K562 (cell line): Measurements from ENCODE around the gene COX6A2. TPM values are rescaled to one million over a fixed set of nuclear protein-coding genes. Genes with fewer than 3 reads are reported as not detected.

Experiments used
- ATAC-seq: fragments of 200-7000 bp; cut with Tn5 transposase; 3 replicates; pipeline ENCODE4 v1.9.1; 2020; ENCODE audit warnings: moderate library complexity
- BruUV-seq: library from RNA; stranded (reverse); fragments of 400-500 nt; replicated peaks from 2 replicates; lab custom pipeline; 2021; lab: Mats Ljungman, UMichigan
- CTCF ChIA-PET: fragments of 300-600 bp; formaldehyde crosslinking; extraction: SDS; loops from one replicate; lab custom pipeline; 2021; ENCODE audit warnings: low intra/inter-chr PET ratio; lab: Yijun Ruan, JAX
- POLR2A ChIA-PET: fragments of 300-600, 350-650 bp; sonication (Branson Sonifier 250); formaldehyde crosslinking; extraction: SDS; loops from one replicate; lab custom pipeline; 2021; ENCODE audit warnings: antibody characterized with exemption, inconsistent platforms; lab: Yijun Ruan, JAX
- DNase-seq, 4 experiments: peaks; one replicate each; pipeline versions ENCODE4 v3.0.0 to v3.0.0-alpha.2; 2011 to 2018; ENCODE audit warnings: low spot score in 3 of 4, mixed read lengths in 3 of 4; ENCODE audit errors: extremely low read depth in 1 of 4
- FAIRE-seq: peaks from 2 replicates; lab custom pipeline; 2011; peaks lifted over from hg19 to GRCh38; lab: Jason Lieb, UNC
- H2AFZ ChIP-seq: 2 replicates; pipeline ENCODE4 v1.6.0; 2011; ENCODE audit warnings: low read depth, low read length, control low read depth, inconsistent platforms
- H3K27ac ChIP-seq: fragments of 200-600 bp; 3 replicates; pipeline ENCODE4 v1.8.0; 2011; ENCODE audit warnings: low read depth, mild to moderate bottlenecking, control low read depth, inconsistent platforms, low read length, moderate library complexity, mixed read lengths; ENCODE audit errors: extremely low read depth
- H3K27me3 ChIP-seq, 2 experiments: fragments of 300-600 bp in 1 of 2; 2 replicates in 1 of 2; 3 replicates in 1 of 2; pipeline versions ENCODE4 v1.6.0 to v1.8.0; 2011; ENCODE audit warnings: inconsistent platforms in 2 of 2, low read length in 2 of 2, mild to moderate bottlenecking in 1 of 2, mixed read lengths in 1 of 2, moderate library complexity in 1 of 2; ENCODE audit not compliant: control insufficient read depth in 2 of 2, insufficient read depth in 2 of 2
- H3K36me3 ChIP-seq: fragments of 300-600 bp; 3 replicates; pipeline ENCODE4 v1.8.0; 2011; ENCODE audit warnings: mild to moderate bottlenecking, low read length, inconsistent platforms; ENCODE audit not compliant: control insufficient read depth, insufficient read depth
- H3K4me1 ChIP-seq, 2 experiments: fragments of 200-600 bp in 1 of 2; replicated peaks in 1 of 2; 2 replicates in 1 of 2; 3 replicates in 1 of 2; pipeline versions ENCODE4 v1.5.1 to v1.8.0; 2011; ENCODE audit warnings: inconsistent platforms in 2 of 2, low read length in 2 of 2, mild to moderate bottlenecking in 1 of 2, mixed read lengths in 1 of 2, moderate library complexity in 1 of 2; ENCODE audit not compliant: control insufficient read depth in 2 of 2, insufficient read depth in 2 of 2
- H3K4me2 ChIP-seq: 2 replicates; pipeline ENCODE4 v1.6.1; 2011; ENCODE audit warnings: low read length, control low read depth, inconsistent platforms, mixed read lengths; ENCODE audit not compliant: insufficient read depth
- H3K4me3 ChIP-seq: fragments of 200-600 bp; sonication (generic), shearing (Covaris generic); 2 replicates; pipeline ENCODE4 v1.5.1; 2016; ENCODE audit warnings: control low read depth, inconsistent platforms
- H3K79me2 ChIP-seq: fragments of 200-600 bp; 3 replicates; pipeline ENCODE4 v1.8.0; 2011; ENCODE audit warnings: low read length, inconsistent platforms; ENCODE audit not compliant: control insufficient read depth, insufficient read depth
- H3K9ac ChIP-seq, 2 experiments: 2 replicates each; pipeline versions ENCODE4 v1.6.0 to v1.6.1; 2011; ENCODE audit warnings: low read depth in 2 of 2, low read length in 2 of 2, control low read depth in 1 of 2, inconsistent platforms in 1 of 2, mild to moderate bottlenecking in 1 of 2, mixed read lengths in 1 of 2; ENCODE audit not compliant: insufficient read depth in 1 of 2
- H3K9me1 ChIP-seq: one replicate; pipeline ENCODE4 v1.6.0; 2011; ENCODE audit warnings: inconsistent platforms, mild to moderate bottlenecking, low read length, moderate library complexity; ENCODE audit not compliant: control insufficient read depth, insufficient read depth
- H3K9me3 ChIP-seq: replicated peaks from 2 replicates; pipeline ENCODE4 v1.5.1; 2011; ENCODE audit warnings: low read depth, low read length, inconsistent platforms; ENCODE audit not compliant: control insufficient read depth, insufficient read depth
- H4K20me1 ChIP-seq: replicated peaks from 2 replicates; pipeline ENCODE4 v1.6.1; 2011; ENCODE audit warnings: low read length, inconsistent platforms, mixed read lengths; ENCODE audit not compliant: control insufficient read depth, insufficient read depth
- HSF4 ChIP-seq: fragments of 250-450 bp; sonication (Bioruptor Pico); IDR thresholded peaks from 2 replicates; pipeline ENCODE4 v2.1.2; 2022; ENCODE audit warnings: mild to moderate bottlenecking, moderate library complexity, borderline replicate concordance
- KAT7 ChIP-seq: sonication (generic); formaldehyde crosslinking; IDR thresholded peaks from 2 replicates; pipeline ENCODE4 v1.8.0; 2022; ENCODE audit warnings: missing genetic modification reagents, mild to moderate bottlenecking, borderline replicate concordance
- KDM1A ChIP-seq, 2 experiments: fragments of 450-650 bp; IDR thresholded peaks; 2 replicates each; pipeline ENCODE4 v1.6.1; 2016; ENCODE audit warnings: mild to moderate bottlenecking in 2 of 2
- MTA3 ChIP-seq: fragments of 450-650 bp; formaldehyde crosslinking; IDR thresholded peaks from 2 replicates; pipeline ENCODE4 v1.6.1; 2017; ENCODE audit warnings: mild to moderate bottlenecking, borderline replicate concordance
- TGIF2 ChIP-seq: sonication (generic); formaldehyde crosslinking; IDR thresholded peaks from 2 replicates; pipeline ENCODE4 v1.8.1; 2022; ENCODE audit warnings: mild to moderate bottlenecking, missing genetic modification reagents, moderate library complexity
- ZBTB43 ChIP-seq: sonication (generic); formaldehyde crosslinking; IDR thresholded peaks from 2 replicates; pipeline ENCODE4 v1.8.0; 2023; ENCODE audit warnings: mild to moderate bottlenecking, missing genetic modification reagents
- ZNF263 ChIP-seq: sonication (generic); formaldehyde crosslinking; IDR thresholded peaks from 2 replicates; pipeline ENCODE4 v1.8.0; 2022; ENCODE audit warnings: mild to moderate bottlenecking, missing genetic modification reagents, borderline replicate concordance
- ZNF277 ChIP-seq: fragments of 250-450 bp; sonication (Bioruptor Pico); IDR thresholded peaks from 2 replicates; pipeline ENCODE4 v1.8.0; 2022; ENCODE audit warnings: inconsistent platforms, mild to moderate bottlenecking, moderate library complexity, borderline replicate concordance
- ZNF431 ChIP-seq: sonication (generic); formaldehyde crosslinking; IDR thresholded peaks from 2 replicates; pipeline ENCODE4 v1.8.0; 2022; ENCODE audit warnings: mild to moderate bottlenecking, missing genetic modification reagents
- ZNF512 ChIP-seq: IDR thresholded peaks from 2 replicates; pipeline ENCODE4 v1.6.1; 2016; ENCODE audit warnings: missing genetic modification characterization, missing compliant biosample characterization
- ZNF589 ChIP-seq: fragments of 200-800 bp; sonication (Bioruptor generic); IDR thresholded peaks from 2 replicates; pipeline ENCODE4 v1.6.1; 2016; ENCODE audit warnings: low read depth, missing genetic modification characterization, missing compliant biosample characterization
- ZNF655 ChIP-seq: fragments of 250-450 bp; sonication (Bioruptor Pico); IDR thresholded peaks from 2 replicates; pipeline ENCODE4 v1.5.0; 2021
- WGBS: fragments of 100-300 bp; shearing (Covaris generic); methylation state at CpG from one replicate; pipeline ENCODE4 v1.1.6; 2016; ENCODE audit warnings: low coverage, mixed read lengths; ENCODE audit not compliant: insufficient coverage; ENCODE audit errors: missing lambda C conversion rate; 5-methylcytosine and 5-hydroxymethylcytosine counted together
- in situ Hi-C: fragments of 300-500 bp; cut with MboI; formaldehyde crosslinking; loops from 4 replicates; pipeline ENCODE4 v1.15.0; 2018; ENCODE audit warnings: inconsistent platforms, mixed read lengths
- intact Hi-C: fragments of 100-400 bp; cut with micrococcal nuclease; formaldehyde crosslinking; loops from 2 replicates; pipeline ENCODE4 v1.14.2; 2022
- polyA plus RNA-seq, 8 experiments: library from polyadenylated mRNA; depleted of rRNA in 4 of 8; stranded (reverse) in 5 of 8; unstranded in 3 of 8; fragments of >200 nt; fragmentation: Nextera tagmentation in 2 of 8; fragmentation: Illumina TruSeq in 1 of 8; extraction: Ambion mirVana in 2 of 8; extraction: Trizol in 1 of 8; gene quantifications; 2 replicates each; pipeline versions ENCODE4 v1.2.1 to v1.2.3, GENCODE V29; 2011 to 2014; ENCODE audit warnings: inconsistent platforms in 1 of 8, missing spikeins in 1 of 8
- total RNA-seq, 7 experiments: library from RNA; depleted of rRNA in 6 of 7; stranded (reverse); fragments of >200 nt in 6 of 7; fragmentation: Illumina TruSeq in 2 of 7; extraction: Trizol in 2 of 7; gene quantifications; 2 replicates each; pipeline versions ENCODE4 v1.2.1 to v1.2.3, GENCODE V29; 2011 to 2021; ENCODE audit warnings: low replicate concordance in 1 of 7

Gene COX6A2
- total and polyA plus RNA-seq, 9 of the 15 experiments (the other 6 are each of a cell fraction or from before 2014, with no cell fraction given), result not detected

GRCh38 chr16:31416371-31416770, 11.8 kb downstream of the COX6A2 start (continued):
- no peak for TF ChIP-seq ZNF277 (CRISPR knock-in tag)
- TF ChIP-seq KDM1A (IDR thresholded peaks at IDR 0.05), result no peak
- TF ChIP-seq ZBTB43 (CRISPR knock-in tag), result no peak
- TF ChIP-seq HSF4 (CRISPR knock-in tag), result no peak

GRCh38 chr16:31414706-31415105, 13.5 kb downstream of the COX6A2 start:
- ATAC-seq (no peak), DNase-seq (no peak), FAIRE-seq (no peak)
- Histone ChIP-seq H3K9me3 (no peaks in the 10 kb centered on the region), H3K27me3 (peaks cover 13 to 59% of the 10 kb centered on the region in 2 experiments; a peak in 4 of 5 replicates), H3K9ac (no peak overlapping the region), H3K79me2 (no peaks in the 10 kb centered on the region), H3K4me1 (peaks cover 0 to 9% of the 10 kb centered on the region in 2 experiments; a peak in 2 of 5 replicates), H3K27ac (no peak overlapping the region), H4K20me1 (no peaks in the 10 kb centered on the region), H3K4me3 (no peak overlapping the region), H2AFZ (no peak overlapping the region), H3K36me3 (no peaks in the 10 kb centered on the region), H3K9me1 (no peaks in the 10 kb centered on the region), H3K4me2 (no peak overlapping the region)
- intact Hi-C loops (no loop called here), in situ Hi-C loops (no loop called here)
- BruUV-seq, result no TSS peak
- CTCF ChIA-PET, result no interaction called here
- POLR2A ChIA-PET, result no interaction called here
- 0% methylated on average over 4 of the region's 4 CpGs for WGBS
- TF ChIP-seq MTA3 (no peak), ZNF431 (CRISPR knock-in tag) (no peak), ZNF263 (peak; percentile 58; the same call in 1 of the 2 replicates), ZNF655 (CRISPR knock-in tag) (no peak), ZNF589 (CRISPR knock-in tag) (no peak), TGIF2 (CRISPR knock-in tag) (no peak), ZNF512 (no peak), KAT7 (no peak)
